Activated B cell treated with CpG ODN at 0.5 μM for 24 hours (primary cell): ENCODE results near the gene PRRT2. TPM values are rescaled to one million over a fixed set of nuclear protein-coding genes. Genes with fewer than 3 reads are reported as not detected.
"Not testable (repeated sequence)": the region's sequence is repeated elsewhere in the genome, so short reads cannot be mapped to it uniquely, and the experiment has no call there.

ENCODE experiments used
- ATAC-seq: fragments of 200-7000 bp; cut with Tn5 transposase; one replicate; pipeline ENCODE4 v1.10.0; 2021; ENCODE audit warnings: low read depth, mild to moderate bottlenecking, moderate library complexity
- CTCF ChIA-PET: fragments of 350-600 bp; sonication (Branson Sonifier 250); formaldehyde crosslinking; loops from one replicate; lab custom pipeline; 2021; ENCODE audit warnings: antibody characterized with exemption; lab: Charles Lee
- POLR2A ChIA-PET: fragments of 350-600 bp; sonication (Branson Sonifier 250); formaldehyde crosslinking; loops from one replicate; lab custom pipeline; 2021; ENCODE audit warnings: antibody characterized with exemption; lab: Charles Lee
- DNase-seq: peaks from one replicate; pipeline ENCODE4 v3.0.0; 2022
- H3K27ac Mint-ChIP-seq: one replicate; pipeline ENCODE4 v1.8.0; 2020; ENCODE audit warnings: mixed read lengths
- H3K27me3 Mint-ChIP-seq: one replicate; pipeline ENCODE4 v1.8.0; 2021; ENCODE audit warnings: mixed read lengths
- H3K36me3 Mint-ChIP-seq: one replicate; pipeline ENCODE4 v1.8.0; 2021; ENCODE audit warnings: low read depth, mixed read lengths
- H3K4me1 Mint-ChIP-seq: one replicate; pipeline ENCODE4 v1.8.0; 2021; ENCODE audit warnings: mixed read lengths
- H3K4me3 Mint-ChIP-seq: one replicate; pipeline ENCODE4 v1.8.0; 2020; ENCODE audit warnings: mild to moderate bottlenecking, mixed read lengths
- H3K9me3 Mint-ChIP-seq: one replicate; pipeline ENCODE4 v1.8.0; 2020; ENCODE audit warnings: mixed read lengths
- intact Hi-C: fragments of 100-400 bp; cut with micrococcal nuclease; formaldehyde crosslinking; loops from one replicate; pipeline ENCODE4 v1.15.1; 2024
- total RNA-seq: library from RNA; stranded (reverse); gene quantifications from 2 replicates; pipeline ENCODE4 v1.2.3, GENCODE V29; 2022
- TF ChIP-seq, protein P1 (sequence below): fragments of 200-600 bp; IDR thresholded peaks from one replicate; pipeline ENCODE4 v1.8.0; 2022; ENCODE audit warnings: antibody characterized with exemption, mild to moderate bottlenecking

Gene PRRT2
- total RNA-seq, 1 donor from 2014 or later, result 0.11 TPM

DNA sequence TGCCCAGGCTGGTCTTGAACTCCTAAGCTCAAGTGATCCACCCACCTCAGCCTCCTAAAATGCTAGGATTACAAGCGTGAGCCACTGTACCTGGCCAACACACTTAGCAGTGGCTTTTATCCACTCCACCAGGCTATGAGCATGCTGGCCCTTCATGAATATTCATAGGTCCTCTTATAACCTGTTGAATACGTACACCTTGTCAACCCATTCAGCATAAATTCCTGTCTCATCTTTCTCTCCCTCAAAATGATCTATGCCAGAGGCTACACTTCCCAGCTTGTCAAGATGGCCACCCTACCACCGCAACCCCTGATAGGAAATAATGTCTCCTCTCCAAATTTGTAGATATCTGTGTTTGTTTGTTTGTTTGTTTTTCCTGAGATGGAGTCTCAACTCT, 44.9 kb upstream of the PRRT2 start:
- intact Hi-C loops, result no loop called here

DNA sequence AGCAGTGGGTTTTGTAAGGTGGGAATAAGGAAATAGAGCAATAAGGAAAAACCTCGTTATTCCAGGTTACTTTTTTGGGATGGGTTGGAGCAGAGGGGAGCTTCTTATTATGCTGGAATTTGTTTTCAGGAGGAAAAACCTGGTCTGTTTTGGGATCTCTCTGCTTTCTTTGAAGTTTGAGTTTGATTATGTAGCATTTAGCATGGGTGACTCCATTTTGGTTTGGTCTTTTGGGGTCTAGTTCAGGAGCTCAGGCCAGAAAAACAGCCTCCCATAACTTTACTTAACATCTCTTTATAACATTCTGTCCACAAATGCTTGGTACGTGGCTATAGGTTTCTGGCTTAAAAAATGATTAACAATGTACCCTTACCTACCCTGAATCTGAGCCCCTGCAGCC, 42.5 kb upstream of the PRRT2 start:
- intact Hi-C loops, result no loop called here
- Mint-ChIP-seq H3K4me3 (no peak overlapping the region), H3K4me1 (no peaks in the 10 kb centered on the region), H3K9me3 (no peaks in the 10 kb centered on the region), H3K36me3 (no peaks in the 10 kb centered on the region), H3K27me3 (no peaks in the 10 kb centered on the region), H3K27ac (no peak overlapping the region)
- ATAC-seq (no peak), DNase-seq (no peak)
- ChIA-PET CTCF (no interaction called here), POLR2A (no interaction called here)
- TF ChIP-seq, protein P1, sequence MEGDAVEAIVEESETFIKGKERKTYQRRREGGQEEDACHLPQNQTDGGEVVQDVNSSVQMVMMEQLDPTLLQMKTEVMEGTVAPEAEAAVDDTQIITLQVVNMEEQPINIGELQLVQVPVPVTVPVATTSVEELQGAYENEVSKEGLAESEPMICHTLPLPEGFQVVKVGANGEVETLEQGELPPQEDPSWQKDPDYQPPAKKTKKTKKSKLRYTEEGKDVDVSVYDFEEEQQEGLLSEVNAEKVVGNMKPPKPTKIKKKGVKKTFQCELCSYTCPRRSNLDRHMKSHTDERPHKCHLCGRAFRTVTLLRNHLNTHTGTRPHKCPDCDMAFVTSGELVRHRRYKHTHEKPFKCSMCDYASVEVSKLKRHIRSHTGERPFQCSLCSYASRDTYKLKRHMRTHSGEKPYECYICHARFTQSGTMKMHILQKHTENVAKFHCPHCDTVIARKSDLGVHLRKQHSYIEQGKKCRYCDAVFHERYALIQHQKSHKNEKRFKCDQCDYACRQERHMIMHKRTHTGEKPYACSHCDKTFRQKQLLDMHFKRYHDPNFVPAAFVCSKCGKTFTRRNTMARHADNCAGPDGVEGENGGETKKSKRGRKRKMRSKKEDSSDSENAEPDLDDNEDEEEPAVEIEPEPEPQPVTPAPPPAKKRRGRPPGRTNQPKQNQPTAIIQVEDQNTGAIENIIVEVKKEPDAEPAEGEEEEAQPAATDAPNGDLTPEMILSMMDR, result no peak

More for the DNA sequence above, 44.9 kb upstream of the PRRT2 start:
- ChIA-PET CTCF (no interaction called here), POLR2A (interaction anchor here (0.7 kb wide), 1 partner anchor 50 kb away, joined by 4 read pairs; no protein-coding TSS in a partner anchor)
- no peak overlapping the region for H3K4me3 Mint-ChIP-seq
- no peak overlapping the region for H3K27ac Mint-ChIP-seq
- H3K9me3 Mint-ChIP-seq, result no peaks in the 10 kb centered on the region
- no peaks in the 10 kb centered on the region for H3K36me3 Mint-ChIP-seq
- no peaks in the 10 kb centered on the region for H3K4me1 Mint-ChIP-seq
- ATAC-seq, result no peak
- TF ChIP-seq, protein P1, result no peak
- no peaks in the 10 kb centered on the region for H3K27me3 Mint-ChIP-seq
- DNase-seq, result no peak

DNA sequence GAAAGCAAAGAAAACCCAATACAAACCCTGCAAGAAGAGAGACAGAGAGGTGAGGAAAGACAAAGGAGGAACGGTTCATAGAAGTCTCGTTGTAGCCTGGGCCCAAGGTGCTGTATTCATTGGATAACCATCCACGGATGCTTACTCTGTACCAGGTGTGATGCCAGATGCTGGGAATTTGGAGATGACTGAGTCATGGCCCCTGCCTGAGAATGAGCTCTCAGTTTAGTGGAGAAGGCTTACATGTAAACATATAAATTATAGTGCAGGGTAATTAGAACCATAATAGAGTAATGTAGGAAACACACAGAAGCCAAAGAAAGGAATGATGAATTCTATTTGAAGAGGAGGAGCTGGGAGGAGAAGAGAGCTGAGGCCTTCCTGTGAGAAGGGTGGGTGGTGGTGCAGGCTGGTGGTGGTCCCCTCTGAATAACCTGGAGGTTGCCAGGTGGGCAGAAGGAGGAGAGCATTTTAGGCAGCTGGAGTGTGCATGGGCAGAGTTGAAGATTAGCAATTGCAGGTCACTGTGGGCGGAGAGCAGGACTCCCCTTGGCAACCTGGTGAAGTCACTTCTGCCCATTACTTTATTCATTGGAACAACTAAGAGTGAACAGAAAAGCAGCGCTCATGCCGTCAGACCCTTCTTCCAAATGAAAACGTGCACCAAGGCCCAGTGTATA, 41.6 kb upstream of the PRRT2 start:
- TF ChIP-seq, protein P1, result no peak
- H3K4me3 Mint-ChIP-seq, result no peak overlapping the region
- POLR2A ChIA-PET, result interaction anchor here (0.6 kb wide), 1 partner anchor 822 kb away, joined by 3 read pairs; no protein-coding TSS in a partner anchor
- H3K9me3 Mint-ChIP-seq, result no peaks in the 10 kb centered on the region
- H3K27ac Mint-ChIP-seq, result no peak overlapping the region
- no peaks in the 10 kb centered on the region for H3K36me3 Mint-ChIP-seq
- no peak for DNase-seq
- no peaks in the 10 kb centered on the region for H3K4me1 Mint-ChIP-seq
- no peak for ATAC-seq
- intact Hi-C loops, result no loop called here
- no peaks in the 10 kb centered on the region for H3K27me3 Mint-ChIP-seq
- CTCF ChIA-PET, result interaction anchor here (1.7 kb wide), 1 partner anchor 15 kb away, joined by 4 read pairs; no protein-coding TSS in a partner anchor

DNA sequence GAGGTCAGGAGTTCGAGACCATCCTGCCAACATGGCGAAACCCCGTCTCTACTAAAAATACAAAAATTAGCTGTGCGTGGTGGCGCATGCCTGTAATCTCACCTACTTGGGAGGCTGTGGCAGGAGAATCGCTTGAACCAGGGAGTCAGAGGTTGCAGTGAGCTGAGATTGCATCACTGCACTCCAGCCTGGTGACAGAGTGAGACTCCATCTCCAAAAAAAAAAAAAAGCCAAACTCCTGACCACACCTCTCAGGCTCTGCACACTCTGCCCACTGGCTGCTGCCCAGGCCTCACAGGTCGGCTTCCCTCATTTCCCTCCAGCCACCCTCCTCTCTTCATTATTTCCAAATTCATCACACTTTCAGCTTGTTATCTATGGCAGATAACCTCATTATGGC, 39.7 kb upstream of the PRRT2 start:
- H3K27me3 Mint-ChIP-seq, H3K27ac Mint-ChIP-seq, POLR2A ChIA-PET, H3K4me1 Mint-ChIP-seq, H3K36me3 Mint-ChIP-seq, ATAC-seq, intact Hi-C loops, H3K4me3 Mint-ChIP-seq, H3K9me3 Mint-ChIP-seq, DNase-seq: not testable (repeated sequence)
- CTCF ChIA-PET, result interaction anchor here (0.7 kb wide), 1 partner anchor 738 kb away, joined by 3 read pairs; no protein-coding TSS in a partner anchor

DNA sequence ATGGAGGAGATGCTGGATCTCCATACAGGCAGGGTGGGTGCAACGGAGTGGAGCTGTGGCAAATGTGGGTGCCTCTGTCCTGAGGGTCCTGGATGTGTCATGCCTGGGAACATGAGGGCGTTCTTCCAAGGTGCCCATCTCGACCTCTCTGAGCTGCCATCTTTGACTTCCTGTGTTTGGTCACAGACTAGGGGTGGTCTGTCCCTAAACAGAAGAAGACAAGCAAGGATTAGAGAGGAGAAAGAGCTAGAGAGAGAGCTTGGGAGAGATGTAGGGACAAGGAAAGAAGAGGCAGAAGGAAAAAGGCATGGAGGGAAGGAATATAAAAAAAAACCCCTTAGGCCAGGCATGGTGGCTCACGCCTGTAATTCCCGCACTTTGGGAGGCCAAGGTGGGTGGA, 37.3 kb upstream of the PRRT2 start:
- POLR2A ChIA-PET, result no interaction called here
- H3K9me3 Mint-ChIP-seq, result no peaks in the 10 kb centered on the region

More for the DNA sequence above, 37.3 kb upstream of the PRRT2 start:
- TF ChIP-seq, protein P1, result no peak
- no peaks in the 10 kb centered on the region for H3K4me1 Mint-ChIP-seq
- DNase-seq (no peak), ATAC-seq (no peak)
- no peaks in the 10 kb centered on the region for H3K36me3 Mint-ChIP-seq
- no peaks in the 10 kb centered on the region for H3K27me3 Mint-ChIP-seq
- intact Hi-C loops, result no loop called here
- H3K27ac Mint-ChIP-seq, result no peak overlapping the region
- CTCF ChIA-PET, result interaction anchor here (1.1 kb wide), 1 partner anchor 15 kb away, joined by 3 read pairs; the partner anchor contains the start of gene KIF22
- no peak overlapping the region for H3K4me3 Mint-ChIP-seq
